Mesodermal cell (in vitro differentiated cells): ENCODE results near the gene FBXO40. TPM values are rescaled to one million over a fixed set of nuclear protein-coding genes. Genes with fewer than 3 reads are reported as not detected.

Experiments used
- H3K27ac ChIP-seq: 2 replicates; pipeline ENCODE4 v1.7.0; 2013; ENCODE audit warnings: mild to moderate bottlenecking, low read depth, low read length, moderate library complexity; ENCODE audit not compliant: severe bottlenecking
- H3K36me3 ChIP-seq: 2 replicates; pipeline ENCODE4 v1.7.1; 2013; ENCODE audit warnings: mild to moderate bottlenecking, low read length, moderate library complexity; ENCODE audit not compliant: control insufficient read depth, insufficient read depth
- H3K4me1 ChIP-seq: one replicate; pipeline ENCODE4 v1.7.1; 2013; ENCODE audit warnings: mild to moderate bottlenecking, low read length; ENCODE audit not compliant: insufficient read depth, control insufficient read depth, poor library complexity, severe bottlenecking
- H3K4me3 ChIP-seq: 2 replicates; pipeline ENCODE4 v1.7.0; 2013; ENCODE audit warnings: low read length, control low read depth, mild to moderate bottlenecking; ENCODE audit not compliant: insufficient read depth, poor library complexity, severe bottlenecking; ENCODE audit errors: extremely low read depth
- H3K9me3 ChIP-seq: 2 replicates; pipeline ENCODE4 v1.7.1; 2013; ENCODE audit warnings: mild to moderate bottlenecking, low read length, moderate library complexity; ENCODE audit not compliant: control insufficient read depth
- WGBS, 2 experiments: methylation state at CpG; one replicate each; pipeline ENCODE4 v1.1.5; 2013; ENCODE audit warnings: missing lambda C conversion rate in 2 of 2; ENCODE audit not compliant: insufficient coverage in 2 of 2; 5-methylcytosine and 5-hydroxymethylcytosine counted together
- polyA plus RNA-seq, 2 experiments: library from polyadenylated mRNA; stranded (reverse); fragments of 50-300 nt; gene quantifications; one replicate each; pipeline ENCODE4 v1.2.3, GENCODE V29; 2013

Gene FBXO40
- not detected for polyA plus RNA-seq (2013, experiment 1 of 2)
- polyA plus RNA-seq (2013, experiment 2 of 2), result not detected

- no peaks in the 10 kb centered on the region for H3K9me3 ChIP-seq
- no peak within 1 kb of the TSS for H3K27ac ChIP-seq
These were observed at the start of gene FBXO40 for GRCh38 chr3:121592856-121593702. Gene FBXO40, plus strand, starts transcription at chr3:121593379. Its CDS starts 27,197 bp downstream, at chr3:121620576.

GRCh38 chr3:121545049-121545573 lies 48.1 kb upstream of the FBXO40 start:
- peaks cover 3% of the 10 kb centered on the region for H3K4me1 ChIP-seq
- H3K9me3 ChIP-seq, result no peaks in the 10 kb centered on the region
- H3K27ac ChIP-seq, result no peak overlapping the region
- H3K4me3 ChIP-seq, result peak overlapping the region; percentile 70
- 4 to 10% methylated on average over 7 of the region's 18 CpGs for WGBS, 2 experiments
- peaks cover 27% of the 10 kb centered on the region for H3K36me3 ChIP-seq

More at GRCh38 chr3:121592856-121593702, at the start of gene FBXO40:
- WGBS, 2 experiments, result 30 to 33% methylated on average over 5 to 7 of the region's 11 CpGs
- no peaks in the 10 kb centered on the region for H3K36me3 ChIP-seq
- H3K4me3 ChIP-seq, result no peak within 1 kb of the TSS
- no peaks in the 10 kb centered on the region for H3K4me1 ChIP-seq

- H3K9me3 ChIP-seq, result no peaks in the 10 kb centered on the region
- peaks cover 27% of the 10 kb centered on the region for H3K36me3 ChIP-seq
- peaks cover 3% of the 10 kb centered on the region for H3K4me1 ChIP-seq
- 0 to 1% methylated on average over 32 to 33 of the region's 42 CpGs for WGBS, 2 experiments
- peak within 1 kb of the TSS; percentile 70 for H3K4me3 ChIP-seq
- H3K27ac ChIP-seq, result peak within 1 kb of the TSS; percentile 2
These were observed 47.4 kb upstream of the FBXO40 start, which contains the start of gene POLQ for GRCh38 chr3:121545574-121546455. Gene POLQ, minus strand, starts transcription at chr3:121545988. Its CDS starts 111 bp downstream, at chr3:121545877.

- H3K4me3 ChIP-seq, result no peak overlapping the region
- H3K4me1 ChIP-seq, result no peaks in the 10 kb centered on the region
- WGBS, 2 experiments, result 82 to 92% methylated on average over 3 of the region's 4 CpGs
- H3K36me3 ChIP-seq, result no peaks in the 10 kb centered on the region
- H3K27ac ChIP-seq, result no peak overlapping the region
- H3K9me3 ChIP-seq, result no peaks in the 10 kb centered on the region
These were observed 40.8 kb upstream of the FBXO40 start for GRCh38 chr3:121552379-121552778.

GRCh38 chr3:121552797-121553196 lies 40.4 kb upstream of the FBXO40 start:
- WGBS, 2 experiments, result 100% methylated on average over 1 of the region's 3 CpGs; no CpG with 5 or more reads in 1 of the 2 experiments
- Histone ChIP-seq H3K27ac (no peak overlapping the region), H3K36me3 (no peaks in the 10 kb centered on the region), H3K4me3 (no peak overlapping the region), H3K4me1 (no peaks in the 10 kb centered on the region), H3K9me3 (no peaks in the 10 kb centered on the region)

- WGBS, 2 experiments, result 86 to 100% methylated on average over 3 to 4 of the region's 5 CpGs
- H3K36me3 ChIP-seq, result no peaks in the 10 kb centered on the region
- H3K4me1 ChIP-seq, result no peaks in the 10 kb centered on the region
- H3K4me3 ChIP-seq, result no peak overlapping the region
- no peaks in the 10 kb centered on the region for H3K9me3 ChIP-seq
- H3K27ac ChIP-seq, result no peak overlapping the region
These were observed 35.7 kb upstream of the FBXO40 start for GRCh38 chr3:121557426-121557934.

- Histone ChIP-seq H3K27ac (no peak overlapping the region), H3K36me3 (no peaks in the 10 kb centered on the region), H3K9me3 (no peaks in the 10 kb centered on the region), H3K4me1 (no peaks in the 10 kb centered on the region), H3K4me3 (no peak overlapping the region)
These were observed 31.0 kb upstream of the FBXO40 start for GRCh38 chr3:121562148-121562547.

GRCh38 chr3:121566773-121567172 lies 26.4 kb upstream of the FBXO40 start:
- no peak overlapping the region for H3K27ac ChIP-seq
- H3K36me3 ChIP-seq, result no peaks in the 10 kb centered on the region
- no peaks in the 10 kb centered on the region for H3K9me3 ChIP-seq
- no peaks in the 10 kb centered on the region for H3K4me1 ChIP-seq
- WGBS, 2 experiments, result 95 to 96% methylated on average over 9 of the region's 9 CpGs
- H3K4me3 ChIP-seq, result no peak overlapping the region

- no peak within 1 kb of the TSS for H3K4me3 ChIP-seq
- WGBS, 2 experiments, result 86 to 100% methylated on average over 1 to 3 of the region's 5 CpGs
- H3K4me1 ChIP-seq, result no peaks in the 10 kb centered on the region
- H3K9me3 ChIP-seq, result no peaks in the 10 kb centered on the region
- H3K36me3 ChIP-seq, result no peaks in the 10 kb centered on the region
- no peak within 1 kb of the TSS for H3K27ac ChIP-seq
These were observed 25.5 kb upstream of the FBXO40 start, which contains the start of gene ARGFX for GRCh38 chr3:121567649-121568048. Gene ARGFX, plus strand, starts transcription at chr3:121567949. Its CDS starts 2,765 bp downstream, at chr3:121570714.

- no peaks in the 10 kb centered on the region for H3K36me3 ChIP-seq
- no peak overlapping the region for H3K4me3 ChIP-seq
- no peak overlapping the region for H3K27ac ChIP-seq
- H3K9me3 ChIP-seq, result no peaks in the 10 kb centered on the region
- no peaks in the 10 kb centered on the region for H3K4me1 ChIP-seq
- WGBS, 2 experiments, result 79 to 80% methylated on average over 4 of the region's 6 CpGs
These were observed 18.7 kb upstream of the FBXO40 start for GRCh38 chr3:121574449-121574848.
